Measurements from ENCODE around the gene ST6GALNAC3.

ST6GALNAC3 gene

GRCh38 chr1:76613886-76614285 is 539.3 kb downstream of the ST6GALNAC3 start:
- Histone ChIP-seq H3K4me1 (ENCODE audit: control insufficient read depth in 2 of 2, insufficient read depth in 2 of 2, low read length in 2 of 2) (no peaks in the 10 kb centered on the region), H3K27ac (ENCODE audit: low read depth in 2 of 2, low read length in 2 of 2) (no peak overlapping the region), H3K27me3 (ENCODE audit: control insufficient read depth in 2 of 2, insufficient read depth in 2 of 2, low read length in 2 of 2) (no peaks in the 10 kb centered on the region), H3K9me3 (ENCODE audit: control insufficient read depth in 2 of 2, low read length in 2 of 2) (no peaks in the 10 kb centered on the region), H3K9ac (ENCODE audit: low read depth in 1 of 2, low read length in 2 of 2) (no peak overlapping the region), H3K36me3 (ENCODE audit: control insufficient read depth in 2 of 2, insufficient read depth in 2 of 2, low read length in 2 of 2) (no peaks in the 10 kb centered on the region), H3K4me3 (ENCODE audit: low read length in 2 of 2) (no peak overlapping the region)

GRCh38 chr1:76615253-76616035 is 540.9 kb downstream of the ST6GALNAC3 start:
- Histone ChIP-seq H3K4me1 (ENCODE audit: control insufficient read depth in 2 of 2, insufficient read depth in 2 of 2, low read length in 2 of 2) (no peaks in the 10 kb centered on the region), H3K4me3 (ENCODE audit: low read length in 2 of 2) (no peak overlapping the region), H3K36me3 (ENCODE audit: control insufficient read depth in 2 of 2, insufficient read depth in 2 of 2, low read length in 2 of 2) (no peaks in the 10 kb centered on the region), H3K27ac (ENCODE audit: low read depth in 2 of 2, low read length in 2 of 2) (no peak overlapping the region), H3K27me3 (ENCODE audit: control insufficient read depth in 2 of 2, insufficient read depth in 2 of 2, low read length in 2 of 2) (no peaks in the 10 kb centered on the region), H3K9ac (ENCODE audit: low read depth in 1 of 2, low read length in 2 of 2) (no peak overlapping the region), H3K9me3 (ENCODE audit: control insufficient read depth in 2 of 2, low read length in 2 of 2) (no peaks in the 10 kb centered on the region)

GRCh38 chr1:76620371-76620770 is 545.8 kb downstream of the ST6GALNAC3 start:
- Histone ChIP-seq H3K27me3 (ENCODE audit: control insufficient read depth in 2 of 2, insufficient read depth in 2 of 2, low read length in 2 of 2) (no peaks in the 10 kb centered on the region), H3K4me1 (ENCODE audit: control insufficient read depth in 2 of 2, insufficient read depth in 2 of 2, low read length in 2 of 2) (no peaks in the 10 kb centered on the region), H3K4me3 (ENCODE audit: low read length in 2 of 2) (no peak overlapping the region), H3K9ac (ENCODE audit: low read depth in 1 of 2, low read length in 2 of 2) (no peak overlapping the region), H3K36me3 (ENCODE audit: control insufficient read depth in 2 of 2, insufficient read depth in 2 of 2, low read length in 2 of 2) (no peaks in the 10 kb centered on the region), H3K9me3 (ENCODE audit: control insufficient read depth in 2 of 2, low read length in 2 of 2) (no peaks in the 10 kb centered on the region), H3K27ac (ENCODE audit: low read depth in 2 of 2, low read length in 2 of 2) (no peak overlapping the region)

- H3K27me3 ChIP-seq (ENCODE audit: control insufficient read depth in 2 of 2, insufficient read depth in 2 of 2, low read length in 2 of 2), result no peaks in the 10 kb centered on the region
- H3K4me1 ChIP-seq (ENCODE audit: control insufficient read depth in 2 of 2, insufficient read depth in 2 of 2, low read length in 2 of 2), result no peaks in the 10 kb centered on the region
- H3K36me3 ChIP-seq (ENCODE audit: control insufficient read depth in 2 of 2, insufficient read depth in 2 of 2, low read length in 2 of 2), result no peaks in the 10 kb centered on the region
- H3K9ac ChIP-seq (ENCODE audit: low read depth in 1 of 2, low read length in 2 of 2), result no peak overlapping the region
- no peak overlapping the region for H3K4me3 ChIP-seq (ENCODE audit: low read length in 2 of 2)
- no peaks in the 10 kb centered on the region for H3K9me3 ChIP-seq (ENCODE audit: control insufficient read depth in 2 of 2, low read length in 2 of 2)
- H3K27ac ChIP-seq (ENCODE audit: low read depth in 2 of 2, low read length in 2 of 2), result no peak overlapping the region
These were observed 548.4 kb downstream of the ST6GALNAC3 start for GRCh38 chr1:76622774-76623528.

- H3K4me1 ChIP-seq (ENCODE audit: control insufficient read depth in 2 of 2, insufficient read depth in 2 of 2, low read length in 2 of 2), result no peaks in the 10 kb centered on the region
- no peaks in the 10 kb centered on the region for H3K27me3 ChIP-seq (ENCODE audit: control insufficient read depth in 2 of 2, insufficient read depth in 2 of 2, low read length in 2 of 2)
- no peak overlapping the region for H3K27ac ChIP-seq (ENCODE audit: low read depth in 2 of 2, low read length in 2 of 2)
- no peaks in the 10 kb centered on the region for H3K36me3 ChIP-seq (ENCODE audit: control insufficient read depth in 2 of 2, insufficient read depth in 2 of 2, low read length in 2 of 2)
- no peaks in the 10 kb centered on the region for H3K9me3 ChIP-seq (ENCODE audit: control insufficient read depth in 2 of 2, low read length in 2 of 2)
- no peak overlapping the region for H3K4me3 ChIP-seq (ENCODE audit: low read length in 2 of 2)
- no peak overlapping the region for H3K9ac ChIP-seq (ENCODE audit: low read depth in 1 of 2, low read length in 2 of 2)
These were observed 551.5 kb downstream of the ST6GALNAC3 start for GRCh38 chr1:76625886-76626678.

GRCh38 chr1:76627498-76627897 is 553.0 kb downstream of the ST6GALNAC3 start:
- Histone ChIP-seq H3K9ac (ENCODE audit: low read depth in 1 of 2, low read length in 2 of 2) (no peak overlapping the region), H3K27me3 (ENCODE audit: control insufficient read depth in 2 of 2, insufficient read depth in 2 of 2, low read length in 2 of 2) (no peaks in the 10 kb centered on the region), H3K9me3 (ENCODE audit: control insufficient read depth in 2 of 2, low read length in 2 of 2) (no peaks in the 10 kb centered on the region), H3K36me3 (ENCODE audit: control insufficient read depth in 2 of 2, insufficient read depth in 2 of 2, low read length in 2 of 2) (no peaks in the 10 kb centered on the region), H3K4me3 (ENCODE audit: low read length in 2 of 2) (no peak overlapping the region), H3K27ac (ENCODE audit: low read depth in 2 of 2, low read length in 2 of 2) (no peak overlapping the region), H3K4me1 (ENCODE audit: control insufficient read depth in 2 of 2, insufficient read depth in 2 of 2, low read length in 2 of 2) (no peaks in the 10 kb centered on the region)

GRCh38 chr1:76627901-76628300 is 553.4 kb downstream of the ST6GALNAC3 start:
- Histone ChIP-seq H3K4me1 (ENCODE audit: control insufficient read depth in 2 of 2, insufficient read depth in 2 of 2, low read length in 2 of 2) (no peaks in the 10 kb centered on the region), H3K36me3 (ENCODE audit: control insufficient read depth in 2 of 2, insufficient read depth in 2 of 2, low read length in 2 of 2) (no peaks in the 10 kb centered on the region), H3K9me3 (ENCODE audit: control insufficient read depth in 2 of 2, low read length in 2 of 2) (no peaks in the 10 kb centered on the region), H3K27me3 (ENCODE audit: control insufficient read depth in 2 of 2, insufficient read depth in 2 of 2, low read length in 2 of 2) (no peaks in the 10 kb centered on the region), H3K9ac (ENCODE audit: low read depth in 1 of 2, low read length in 2 of 2) (no peak overlapping the region), H3K4me3 (ENCODE audit: low read length in 2 of 2) (no peak overlapping the region), H3K27ac (ENCODE audit: low read depth in 2 of 2, low read length in 2 of 2) (no peak overlapping the region)

GRCh38 chr1:76632136-76632535 is 557.6 kb downstream of the ST6GALNAC3 start:
- Histone ChIP-seq H3K9me3 (ENCODE audit: control insufficient read depth in 2 of 2, low read length in 2 of 2) (no peaks in the 10 kb centered on the region), H3K27ac (ENCODE audit: low read depth in 2 of 2, low read length in 2 of 2) (no peak overlapping the region), H3K27me3 (ENCODE audit: control insufficient read depth in 2 of 2, insufficient read depth in 2 of 2, low read length in 2 of 2) (no peaks in the 10 kb centered on the region), H3K4me3 (ENCODE audit: low read length in 2 of 2) (no peak overlapping the region), H3K9ac (ENCODE audit: low read depth in 1 of 2, low read length in 2 of 2) (no peak overlapping the region), H3K4me1 (ENCODE audit: control insufficient read depth in 2 of 2, insufficient read depth in 2 of 2, low read length in 2 of 2) (no peaks in the 10 kb centered on the region), H3K36me3 (ENCODE audit: control insufficient read depth in 2 of 2, insufficient read depth in 2 of 2, low read length in 2 of 2) (no peaks in the 10 kb centered on the region)

- Histone ChIP-seq H3K36me3 (ENCODE audit: control insufficient read depth in 2 of 2, insufficient read depth in 2 of 2, low read length in 2 of 2) (no peaks in the 10 kb centered on the region), H3K27me3 (ENCODE audit: control insufficient read depth in 2 of 2, insufficient read depth in 2 of 2, low read length in 2 of 2) (no peaks in the 10 kb centered on the region), H3K4me1 (ENCODE audit: control insufficient read depth in 2 of 2, insufficient read depth in 2 of 2, low read length in 2 of 2) (no peaks in the 10 kb centered on the region), H3K27ac (ENCODE audit: low read depth in 2 of 2, low read length in 2 of 2) (no peak overlapping the region), H3K9me3 (ENCODE audit: control insufficient read depth in 2 of 2, low read length in 2 of 2) (no peaks in the 10 kb centered on the region), H3K4me3 (ENCODE audit: low read length in 2 of 2) (no peak overlapping the region), H3K9ac (ENCODE audit: low read depth in 1 of 2, low read length in 2 of 2) (no peak overlapping the region)
These were observed 561.2 kb downstream of the ST6GALNAC3 start for GRCh38 chr1:76635784-76636183.

GRCh38 chr1:76639181-76639580 is 564.6 kb downstream of the ST6GALNAC3 start:
- no peaks in the 10 kb centered on the region for H3K27me3 ChIP-seq (ENCODE audit: control insufficient read depth in 2 of 2, insufficient read depth in 2 of 2, low read length in 2 of 2)
- no peak overlapping the region for H3K4me3 ChIP-seq (ENCODE audit: low read length in 2 of 2)
- H3K4me1 ChIP-seq (ENCODE audit: control insufficient read depth in 2 of 2, insufficient read depth in 2 of 2, low read length in 2 of 2), result no peaks in the 10 kb centered on the region
- H3K27ac ChIP-seq (ENCODE audit: low read depth in 2 of 2, low read length in 2 of 2), result no peak overlapping the region
- no peaks in the 10 kb centered on the region for H3K9me3 ChIP-seq (ENCODE audit: control insufficient read depth in 2 of 2, low read length in 2 of 2)
- H3K36me3 ChIP-seq (ENCODE audit: control insufficient read depth in 2 of 2, insufficient read depth in 2 of 2, low read length in 2 of 2), result no peaks in the 10 kb centered on the region
- H3K9ac ChIP-seq (ENCODE audit: low read depth in 1 of 2, low read length in 2 of 2), result no peak overlapping the region
